Cerebellar nuclear complex (tissue), 1 donor: ENCODE measurements around the gene SOX6.
"Not testable (repeated sequence)": the region's sequence is repeated elsewhere in the genome, so short reads cannot be mapped to it uniquely, and the experiment has no call there.

Experiments
- DNase-seq, 2 experiments: peaks; one replicate each; lab custom pipeline; 2025; lab: John Stamatoyannopoulos, UW

The SOX6 gene

DNA sequence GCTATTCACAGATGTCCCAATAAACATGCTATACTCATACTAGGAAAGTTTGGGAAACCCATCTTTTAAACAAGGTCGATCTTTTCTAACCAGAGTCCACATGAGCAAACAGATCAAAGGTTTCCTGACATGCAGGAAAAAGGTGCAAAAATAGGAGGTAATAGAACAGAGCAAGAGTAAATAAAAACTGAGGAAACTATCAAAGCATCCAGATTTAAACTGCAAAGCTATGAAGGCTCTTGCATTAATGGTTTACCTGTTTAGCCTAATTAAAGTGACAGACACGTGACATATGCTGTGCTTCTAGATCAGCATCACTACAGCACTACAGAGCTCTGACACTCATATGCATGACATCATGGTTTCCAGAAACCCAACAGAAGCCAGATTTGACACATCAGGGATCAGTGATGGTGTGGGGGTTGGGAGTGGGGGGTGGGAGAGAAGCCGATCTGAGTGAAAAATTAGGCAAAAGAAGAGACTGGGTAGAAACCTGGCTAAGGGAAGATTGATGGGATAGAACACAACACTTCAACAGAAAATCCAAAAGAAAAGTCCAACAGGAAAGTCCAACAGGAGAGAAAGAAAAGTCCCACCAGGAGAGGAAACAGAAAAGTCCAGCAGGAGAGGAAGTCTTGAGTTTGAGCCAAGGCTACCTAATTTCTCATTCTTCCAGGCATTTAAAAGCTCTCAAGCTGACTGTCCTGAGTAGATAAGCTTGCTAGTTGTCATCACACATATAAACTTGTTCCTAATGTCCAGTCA, 262.3 kb downstream of the SOX6 start:
- DNase-seq: no peak

DNA sequence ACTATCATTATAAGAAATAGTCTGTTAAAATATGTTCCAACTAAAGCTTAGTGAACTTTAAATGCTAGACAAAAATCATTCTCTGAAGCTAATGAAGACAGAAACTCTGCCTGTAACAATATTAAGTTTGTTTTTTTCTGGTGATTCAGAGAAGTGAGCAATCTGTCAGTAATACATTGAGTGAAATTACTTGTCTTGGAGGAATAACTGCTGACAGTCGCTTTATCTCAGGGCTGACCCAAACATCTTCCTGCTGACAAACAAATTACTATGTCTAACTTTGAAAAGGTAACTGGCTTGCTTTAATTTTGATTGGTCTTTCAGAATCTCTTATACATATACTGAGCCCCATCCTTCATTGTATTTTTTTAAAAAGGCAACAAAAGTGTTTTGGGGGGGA, 264.5 kb downstream of the SOX6 start:
- DNase-seq: no peak

DNA sequence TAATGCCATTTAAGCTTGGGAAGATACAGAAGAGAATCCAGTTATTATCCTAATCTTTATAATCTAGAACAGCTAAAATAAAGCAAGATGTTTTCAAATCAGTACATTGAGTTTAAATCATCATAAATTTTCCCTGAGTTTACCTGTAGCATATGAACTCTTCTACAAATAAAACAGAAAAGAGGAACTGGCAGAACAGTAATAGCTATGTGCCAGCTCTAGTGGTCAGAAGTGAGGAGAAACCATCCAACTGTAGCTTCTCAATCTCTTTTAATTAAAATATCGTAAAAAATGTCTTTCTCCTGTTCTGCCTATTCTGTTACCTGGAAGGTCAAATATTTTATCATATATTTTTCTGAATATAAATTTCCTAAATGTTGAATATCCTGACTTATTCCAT, 266.9 kb downstream of the SOX6 start:
- no peak for DNase-seq

DNA sequence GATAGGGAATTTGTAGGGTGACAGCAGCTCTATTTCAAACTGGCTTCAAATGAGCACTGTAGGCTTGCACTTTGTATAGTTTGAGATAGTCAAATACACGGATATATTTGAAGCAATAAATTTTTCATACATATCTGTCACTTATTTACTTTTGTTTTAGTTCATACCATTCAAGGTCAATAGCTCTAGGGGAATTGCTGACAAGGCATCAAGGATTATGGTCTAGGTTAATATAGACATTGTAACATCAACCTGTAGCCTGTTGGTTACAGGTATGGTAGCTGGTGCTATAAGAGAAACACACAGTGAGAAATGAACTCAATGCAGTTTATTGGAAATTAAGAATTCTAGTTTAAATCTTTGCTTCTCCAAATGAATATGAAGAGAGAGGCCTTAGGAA, 267.6 kb downstream of the SOX6 start:
- DNase-seq: no peak

DNA sequence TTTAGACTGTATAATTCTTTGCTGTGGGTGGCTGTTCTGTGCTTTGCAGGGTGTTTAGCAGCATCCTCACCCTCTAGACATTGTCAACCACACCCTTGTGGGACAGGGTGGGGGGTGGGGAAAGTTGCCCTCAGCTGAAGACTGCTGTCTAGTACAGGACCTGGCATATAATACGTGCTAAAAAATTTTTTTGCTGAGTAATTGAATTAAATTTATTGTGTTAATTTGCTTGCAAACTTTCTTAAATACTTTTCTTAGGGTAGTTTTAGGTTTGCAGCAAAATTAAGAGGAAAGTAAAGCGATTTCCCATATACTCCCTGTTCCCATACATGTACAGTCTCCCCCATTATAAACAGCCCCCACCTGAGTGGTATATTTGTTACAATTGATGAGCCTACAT, 268.5 kb downstream of the SOX6 start:
- no peak for DNase-seq

DNA sequence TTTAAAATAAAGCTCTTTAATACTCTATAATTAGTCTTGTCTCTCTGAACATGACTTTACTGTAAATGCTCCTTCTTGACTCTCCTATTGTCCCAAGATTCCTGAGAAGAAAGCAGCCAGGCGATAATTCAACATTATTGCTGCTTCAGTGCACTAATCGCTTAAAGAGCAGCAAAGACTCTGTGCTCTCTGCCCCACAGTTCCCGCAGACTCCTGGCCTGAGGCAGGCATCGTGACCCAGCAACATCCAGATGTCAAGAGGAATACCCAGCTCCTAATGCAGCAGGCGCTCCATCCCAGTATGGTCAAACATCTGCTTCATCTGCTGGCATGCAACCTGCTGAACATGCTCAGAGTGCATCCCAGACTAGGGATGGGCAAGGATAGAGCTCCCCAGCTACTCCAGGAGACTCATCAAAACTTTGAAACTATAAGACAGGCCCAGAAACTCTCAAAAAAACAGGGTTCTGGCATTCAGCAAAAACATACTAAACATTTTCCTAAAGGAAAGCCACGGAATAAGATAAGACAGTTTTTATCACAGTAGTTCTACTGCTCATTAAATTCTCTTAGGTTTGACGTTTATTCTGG, 270.0 kb downstream of the SOX6 start:
- DNase-seq: no peak

DNA sequence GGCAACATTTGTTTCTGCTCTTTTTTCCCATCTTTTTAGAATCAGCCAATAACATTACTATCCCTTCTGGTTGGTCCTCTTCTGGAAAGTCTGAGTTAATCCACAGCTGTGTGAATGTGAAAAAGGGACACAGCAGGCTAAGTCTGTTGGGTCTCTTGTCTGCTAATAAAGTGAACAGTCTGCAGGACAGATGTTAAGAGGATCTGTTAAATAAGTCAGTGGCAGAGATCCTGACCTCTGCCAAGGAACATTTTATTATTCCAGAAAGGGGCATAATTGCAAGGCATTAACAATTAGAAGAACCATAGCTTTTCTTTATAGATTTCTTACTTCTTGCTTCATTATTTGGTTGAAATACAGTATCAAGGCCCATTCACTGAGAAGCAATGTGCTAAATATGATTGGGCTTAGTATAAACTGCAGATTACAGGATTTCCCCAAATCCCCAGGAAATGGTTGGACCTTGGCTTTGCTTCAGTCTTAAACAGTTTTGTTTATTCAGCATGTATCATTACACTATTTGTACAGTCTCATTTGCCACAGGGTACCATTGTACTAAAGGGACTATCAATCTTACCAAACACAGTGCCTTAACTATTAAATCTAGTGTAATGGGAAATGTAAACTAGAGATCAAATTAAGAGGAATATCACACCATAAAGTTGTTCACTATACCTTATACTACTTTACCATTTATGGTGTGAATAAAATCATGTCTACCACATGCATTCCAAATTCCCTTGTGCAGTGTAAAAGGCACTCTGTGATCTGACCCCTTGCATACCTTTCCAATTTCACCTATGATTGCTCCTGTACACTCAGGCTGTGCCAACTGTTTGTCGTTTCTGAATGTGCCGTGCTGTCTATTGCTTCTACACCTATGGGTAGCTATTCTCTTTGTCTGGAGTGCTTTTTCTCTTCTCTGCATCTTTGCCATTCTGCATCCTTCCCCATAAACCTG, 274.0 kb downstream of the SOX6 start:
- DNase-seq: no peak

DNA sequence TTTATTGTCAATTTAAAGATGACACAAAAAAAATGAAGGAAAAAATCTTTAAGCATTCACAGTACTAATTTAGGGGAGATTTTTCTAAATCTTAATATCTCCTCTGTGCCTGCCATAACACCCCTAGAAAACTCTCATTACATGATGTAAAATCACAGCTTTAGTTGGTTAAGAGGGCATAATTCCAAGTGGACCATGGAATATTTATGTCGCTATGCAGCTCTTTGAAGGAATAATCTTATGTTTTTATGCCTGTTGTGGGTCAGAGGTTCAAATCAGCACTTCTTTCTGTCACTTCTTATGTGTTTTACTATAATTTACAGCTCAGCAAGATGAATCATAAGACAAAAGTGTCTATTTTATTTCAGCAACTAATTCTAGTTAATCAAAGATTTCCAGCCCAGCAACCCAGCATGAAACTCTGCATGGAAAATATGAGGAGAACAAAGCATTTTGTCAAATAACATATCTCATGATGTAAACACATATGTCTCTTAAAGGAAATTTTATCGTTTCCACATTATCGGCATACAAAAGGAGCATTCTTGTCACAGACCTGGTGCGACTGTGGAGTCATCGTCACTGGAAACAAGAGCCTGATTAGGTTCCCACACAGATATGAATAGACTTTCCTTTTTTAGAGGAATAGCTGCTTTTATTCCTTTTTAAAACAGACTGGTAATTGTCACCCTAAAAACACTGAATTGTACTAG, 274.8 kb downstream of the SOX6 start:
- DNase-seq: no peak

DNA sequence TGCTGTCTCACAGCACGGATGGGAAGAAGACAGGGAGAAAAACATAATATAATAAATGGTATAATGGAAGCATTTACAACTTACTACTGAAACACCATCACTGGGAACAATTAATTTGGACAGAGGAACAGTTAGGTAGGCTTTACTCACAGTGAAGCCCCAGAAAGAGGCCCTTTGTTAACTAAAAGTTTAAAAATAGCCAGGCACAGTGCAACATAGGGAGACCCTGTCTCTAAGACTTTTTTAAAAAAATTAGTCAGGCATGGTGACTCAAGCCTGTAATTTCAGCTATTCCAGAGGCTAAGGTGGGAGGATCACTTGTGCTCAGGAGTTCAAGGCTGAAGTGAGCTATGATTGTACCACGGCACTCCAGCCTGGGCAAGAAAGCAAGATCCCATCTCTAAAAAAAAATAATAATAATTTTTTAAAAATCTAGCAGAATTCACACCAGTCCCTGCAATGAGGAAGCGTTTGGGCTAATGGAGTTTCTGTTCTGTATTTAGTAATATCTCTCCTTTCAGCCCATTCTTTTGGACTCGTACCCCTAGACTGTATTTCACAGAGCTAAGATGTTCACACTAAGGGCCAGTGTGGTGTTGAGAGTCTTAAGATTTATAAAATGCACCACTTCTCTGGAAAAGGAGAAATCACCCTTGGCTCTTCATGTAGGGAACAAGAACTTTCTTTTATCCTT, 275.5 kb downstream of the SOX6 start:
- DNase-seq: no peak

DNA sequence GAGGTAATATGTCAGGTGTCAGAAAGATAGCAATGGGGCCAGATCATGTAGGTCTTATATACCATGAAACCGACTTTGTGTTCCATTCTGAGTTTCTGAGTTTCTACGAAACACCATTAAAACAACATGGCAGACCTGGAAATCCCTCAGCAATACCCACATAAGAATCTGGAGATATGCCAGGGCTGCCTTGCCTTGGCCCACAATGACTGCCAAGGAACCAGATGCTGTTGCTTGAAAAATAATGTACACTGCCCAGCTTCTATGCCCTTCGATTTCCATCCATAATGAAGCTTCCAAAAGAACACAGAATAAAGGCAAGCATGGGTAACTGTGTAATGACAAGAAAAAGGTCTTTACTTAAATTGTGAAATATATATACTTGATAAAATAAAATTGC, 277.4 kb downstream of the SOX6 start:
- DNase-seq: no peak

DNA sequence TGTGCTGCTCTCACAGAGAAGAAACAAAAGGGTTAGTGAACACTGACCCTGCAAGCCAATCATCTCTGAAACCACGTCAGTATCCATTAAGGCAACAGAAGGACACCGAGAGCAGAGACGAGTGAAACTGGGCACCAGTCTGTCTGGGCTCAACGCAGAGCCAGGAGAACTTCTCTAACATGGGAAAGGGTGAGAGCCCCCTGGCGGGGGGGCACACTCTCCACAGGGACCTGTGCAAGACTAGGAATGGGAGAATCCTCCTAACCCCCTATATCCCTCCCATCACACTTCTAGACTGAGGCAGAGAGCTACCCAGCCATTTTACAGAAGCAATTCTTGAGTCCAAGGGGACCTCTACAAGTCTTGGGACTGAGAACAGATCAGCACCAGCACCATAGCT, 285.8 kb downstream of the SOX6 start:
- no peak for DNase-seq

DNA sequence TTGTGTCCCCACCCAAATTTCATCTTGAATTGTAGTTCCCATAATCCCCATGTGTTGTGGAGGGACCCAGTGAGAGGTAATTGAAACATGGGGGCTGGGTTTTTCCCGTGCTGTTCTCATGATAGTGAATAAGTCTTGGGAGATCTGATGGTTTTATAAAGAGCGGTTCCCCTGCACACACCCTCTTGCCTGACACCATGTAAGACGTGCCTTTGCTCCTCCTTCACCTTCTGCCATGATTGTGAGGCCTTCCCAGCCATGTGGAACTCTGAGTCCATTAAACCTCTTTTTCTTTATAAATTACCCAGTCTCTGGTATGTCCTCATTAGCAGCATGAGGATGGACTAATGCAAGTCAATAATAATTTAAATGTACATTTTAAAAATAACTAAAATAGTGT, 289.1 kb downstream of the SOX6 start:
- DNase-seq: not testable (repeated sequence)

DNA sequence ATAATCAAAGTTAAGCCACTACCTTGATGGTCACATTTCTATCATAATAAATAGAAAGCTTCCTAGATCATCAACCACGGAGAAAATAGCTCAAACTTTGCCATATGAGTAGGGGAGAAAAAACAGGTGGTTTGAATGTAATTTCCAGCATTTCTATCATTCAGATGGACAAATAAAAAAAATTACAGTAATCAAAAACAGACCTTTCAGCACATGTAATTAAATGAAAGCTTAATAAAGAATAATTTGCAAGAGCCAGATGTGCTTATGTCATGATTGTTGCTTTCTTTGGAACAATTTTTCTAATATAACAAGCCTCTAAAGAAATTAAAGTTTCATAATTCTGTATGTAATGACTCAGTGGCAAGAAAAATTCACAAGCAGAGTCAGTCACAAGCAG, 297.0 kb downstream of the SOX6 start:
- no peak for DNase-seq

DNA sequence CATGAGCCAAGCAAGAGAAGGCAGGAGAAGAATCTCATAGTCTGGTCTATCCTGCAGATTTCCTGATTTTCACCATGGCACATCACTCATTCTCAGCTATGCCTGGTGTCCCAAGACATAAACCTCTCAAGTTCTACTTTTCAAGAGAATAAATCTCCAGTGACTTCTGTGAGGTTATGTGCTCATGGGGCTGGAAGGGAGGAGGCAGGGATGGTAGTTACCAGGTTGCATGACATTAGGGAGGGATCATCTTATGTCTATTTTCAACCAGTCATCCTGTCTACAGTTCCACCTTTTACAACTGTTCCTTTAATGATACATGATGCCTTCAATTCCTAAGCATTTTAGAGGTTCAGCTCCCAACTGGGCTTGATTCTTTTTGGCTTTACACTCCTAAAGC, 297.7 kb downstream of the SOX6 start:
- no peak for DNase-seq

DNA sequence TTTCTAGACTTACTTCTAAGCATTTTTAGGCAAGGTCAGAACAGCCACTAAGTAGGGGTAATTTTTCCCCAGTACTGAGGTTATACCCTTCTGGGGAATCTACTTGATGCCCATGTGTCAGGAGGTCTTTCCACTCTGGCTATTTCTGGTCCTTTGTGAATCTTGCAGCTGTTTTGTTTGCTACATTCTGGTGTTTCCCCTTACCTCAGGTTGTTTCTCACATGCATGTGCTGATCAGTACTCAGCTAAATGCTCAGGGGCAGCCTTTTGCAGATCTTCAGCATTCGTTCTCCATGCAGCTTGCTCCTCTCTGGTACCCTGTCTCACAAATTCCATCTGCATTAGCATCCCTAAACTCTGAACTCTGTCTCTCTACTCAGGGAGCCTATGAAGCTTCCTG, 303.6 kb downstream of the SOX6 start:
- no peak for DNase-seq

DNA sequence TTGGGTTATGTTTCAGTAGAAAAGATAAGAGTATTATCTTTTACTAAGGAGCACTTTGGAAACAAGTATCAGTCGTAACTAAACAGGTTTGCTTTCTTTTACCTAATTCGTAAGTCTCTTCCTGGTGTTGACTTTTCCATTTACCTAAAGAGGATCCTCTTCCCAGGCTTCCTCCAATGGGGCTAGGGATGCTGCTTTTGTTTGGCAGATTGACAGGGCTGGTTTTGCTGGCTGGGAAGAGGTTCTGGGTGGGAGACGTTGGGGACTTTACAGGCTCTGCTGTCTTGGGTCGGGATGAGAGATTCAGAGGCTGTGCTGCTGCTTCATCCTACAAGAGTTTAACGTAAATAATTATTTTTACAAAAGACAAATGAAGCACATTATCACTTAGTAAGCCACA, 306.7 kb downstream of the SOX6 start:
- DNase-seq: no peak

DNA sequence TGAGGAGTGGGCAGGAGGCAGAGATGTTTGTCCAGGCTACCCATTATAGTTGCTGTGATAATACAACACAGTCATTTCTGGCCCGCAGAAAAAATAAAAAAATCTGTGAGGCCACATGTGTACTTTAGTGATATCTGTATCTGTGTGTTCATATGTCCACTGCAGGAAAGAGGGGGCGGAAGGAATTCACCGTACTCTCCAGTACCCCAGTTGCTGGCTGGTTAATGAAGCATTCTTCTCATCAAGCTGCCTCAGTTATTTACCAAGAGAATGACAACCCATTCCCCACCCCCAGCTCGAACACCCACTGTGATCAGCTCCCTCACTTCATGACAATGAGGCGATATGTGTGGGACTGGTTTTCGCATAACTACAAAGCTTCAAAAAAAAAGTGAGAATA, 309.3 kb downstream of the SOX6 start:
- DNase-seq: no peak

DNA sequence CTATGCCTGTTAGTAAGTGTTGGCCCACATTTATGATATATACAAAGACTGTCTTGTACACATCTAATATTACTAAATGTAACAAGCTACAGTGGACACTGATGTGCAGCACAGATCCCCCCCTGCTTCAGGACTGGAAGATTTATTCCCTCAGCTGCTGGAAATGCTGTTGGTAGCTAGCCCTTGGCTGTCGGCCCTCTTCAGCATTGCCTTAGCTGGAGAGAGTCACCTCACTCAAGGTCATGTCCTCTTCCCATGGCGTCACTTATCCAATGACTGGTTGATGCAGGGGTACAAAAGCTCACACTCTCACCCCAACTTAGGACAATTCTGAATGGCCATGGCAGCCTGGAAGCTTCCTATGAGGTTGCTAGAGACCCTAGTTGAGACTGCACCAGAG, 312.7 kb downstream of the SOX6 start:
- no peak for DNase-seq

DNA sequence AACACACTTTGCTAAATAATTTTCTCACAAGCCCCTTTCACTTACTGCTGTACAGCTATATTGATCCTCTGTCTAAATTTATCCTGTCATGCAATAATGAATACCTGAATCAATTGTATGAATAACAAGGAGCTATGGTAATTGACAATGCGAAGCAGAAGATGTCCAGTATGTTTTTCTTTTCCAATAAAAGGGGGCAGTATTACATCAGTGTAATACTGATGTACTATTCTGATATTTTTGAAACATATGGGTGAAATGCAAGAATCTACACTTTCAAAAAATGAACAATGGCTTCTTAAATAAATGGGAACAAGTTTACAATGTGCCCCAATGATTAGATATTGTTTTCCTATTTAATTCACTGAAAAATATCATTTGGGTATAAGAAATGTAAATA, 315.1 kb downstream of the SOX6 start:
- DNase-seq: no peak

DNA sequence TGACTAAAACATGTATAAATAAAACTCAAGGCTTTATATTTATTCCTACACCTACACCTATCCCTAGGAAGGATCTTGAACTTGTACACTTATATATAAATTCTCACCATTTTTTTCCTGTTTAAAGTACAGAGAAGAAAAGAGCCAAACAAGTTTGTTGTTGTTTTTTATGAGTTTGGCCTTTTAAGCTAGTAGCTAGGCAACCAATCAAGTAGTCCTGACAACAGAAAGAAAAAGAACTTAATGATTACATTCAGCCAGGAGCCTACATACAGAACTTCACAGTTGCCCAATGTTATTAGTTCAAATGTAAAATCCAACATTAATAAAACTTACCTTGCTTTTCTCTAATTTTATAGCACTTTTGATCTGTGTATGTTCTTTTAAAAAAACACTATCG, 316.2 kb downstream of the SOX6 start:
- DNase-seq: no peak

DNA sequence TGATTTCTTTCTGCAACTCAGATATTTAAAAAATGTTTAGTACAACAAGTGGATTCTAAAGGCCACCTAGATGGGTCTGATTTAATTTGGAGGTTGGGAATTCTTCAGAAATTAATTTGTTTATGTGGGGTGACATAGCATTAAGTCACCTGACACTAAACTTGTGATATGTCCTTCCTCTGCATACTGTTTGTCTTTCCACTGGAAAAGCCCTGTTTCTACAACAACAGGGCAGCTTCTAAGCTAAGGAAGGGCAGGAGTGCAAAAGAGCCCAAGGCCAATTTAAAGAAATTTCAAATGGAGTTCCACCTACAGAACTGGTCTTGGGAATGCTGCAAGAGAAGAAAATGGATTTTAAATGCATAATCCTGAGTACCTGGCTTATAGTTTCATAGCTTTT, 319.2 kb downstream of the SOX6 start:
- no peak for DNase-seq

DNA sequence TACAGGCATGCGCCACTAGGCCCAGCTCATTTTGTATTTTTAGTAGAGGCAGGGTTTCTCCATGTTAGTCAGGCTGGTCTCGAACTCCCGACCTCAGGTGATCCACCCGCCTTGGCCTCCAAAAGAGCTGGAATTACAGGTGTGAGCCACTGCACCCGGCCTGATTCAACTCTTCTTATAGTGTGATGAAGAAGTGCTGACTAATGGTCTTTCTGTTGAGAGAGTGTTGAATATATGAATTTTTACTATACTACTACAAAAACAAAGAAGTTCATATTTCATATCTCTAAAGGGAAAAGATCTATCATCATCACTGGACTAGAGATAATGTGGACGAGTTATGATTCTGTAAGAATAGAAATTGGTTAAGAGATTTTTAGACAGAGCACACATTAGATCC, 320.1 kb downstream of the SOX6 start:
- no peak for DNase-seq
